ENCODE data around the gene NELFB. TPM values are rescaled to one million over a fixed set of nuclear protein-coding genes. Genes with fewer than 3 reads are reported as not detected.
A peak's percentile ranks its signal among the peaks of the same experiment; 100 is the strongest.
"Not testable (repeated sequence)": the region's sequence is repeated elsewhere in the genome, so short reads cannot be mapped to it uniquely, and the experiment has no call there.

The NELFB gene
- total RNA-seq, 1 experiment from 2014 or later, result 17.8 TPM

DNA sequence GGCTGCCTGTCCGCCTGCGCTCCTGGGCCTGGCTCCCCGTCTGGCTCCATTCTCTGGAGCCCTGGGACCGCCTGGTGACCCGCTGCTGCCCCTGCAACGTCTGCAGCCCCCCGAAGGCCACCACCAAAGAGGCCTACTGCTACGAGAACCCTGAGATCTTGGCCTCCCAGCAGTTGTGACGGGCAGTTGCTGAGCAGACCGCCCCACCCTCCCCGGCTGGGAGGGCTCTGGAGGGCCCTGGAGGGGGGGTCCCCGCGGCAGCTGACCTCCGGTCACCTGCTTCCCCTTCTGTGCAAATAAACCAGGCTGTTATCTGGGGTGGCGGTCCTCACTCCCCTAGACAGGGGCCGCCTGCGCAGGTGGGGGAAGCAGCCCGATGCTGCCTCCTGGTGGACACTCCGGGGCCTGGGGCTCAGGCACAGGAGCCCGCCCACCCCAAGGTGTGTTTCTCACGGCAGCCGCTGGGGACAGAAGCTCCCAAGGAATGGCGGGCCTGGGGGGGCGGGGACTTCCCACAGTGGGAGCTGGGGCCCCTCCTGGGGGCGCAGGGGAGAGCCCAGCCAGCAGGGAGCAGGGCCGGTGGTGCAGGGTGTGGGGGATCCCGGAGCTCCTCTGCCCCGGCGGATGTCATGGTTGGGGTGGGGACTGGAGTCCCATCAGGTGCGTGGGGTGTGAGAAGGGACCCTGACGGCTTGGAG is 18.7 kb upstream of the NELFB start:
- Histone ChIP-seq H3K27me3 (ENCODE audit: low read length) (no peaks in the 10 kb centered on the region), H2AFZ (ENCODE audit: low read length) (no peak overlapping the region), H3K4me1 (ENCODE audit: low read length) (peaks cover 54% of the 10 kb centered on the region), H4K20me1 (ENCODE audit: insufficient read depth, low read depth, low read length) (peaks cover 35% of the 10 kb centered on the region; the same call in 1 of the 2 replicates), H3K9me2 (replicated peaks; ENCODE audit: insufficient read depth, low read length) (no peaks in the 10 kb centered on the region), H3K79me2 (ENCODE audit: low read length) (no peaks in the 10 kb centered on the region), H3K4me3 (ENCODE audit: low read length) (peak overlapping the region; percentile 30; the same call in 1 of the 2 replicates), H3K9me3 (ENCODE audit: low read length) (no peaks in the 10 kb centered on the region), H3K27ac (ENCODE audit: low read length) (no peak overlapping the region), H3K36me3 (ENCODE audit: insufficient read depth, low read length) (no peaks in the 10 kb centered on the region), H3K9ac (ENCODE audit: low read length) (peak overlapping the region; percentile 36), H3K4me2 (ENCODE audit: low read depth, low read length, poor library complexity, severe bottlenecking) (peak overlapping the region; percentile 52)
- peak; percentile 95 for DNase-seq

DNA sequence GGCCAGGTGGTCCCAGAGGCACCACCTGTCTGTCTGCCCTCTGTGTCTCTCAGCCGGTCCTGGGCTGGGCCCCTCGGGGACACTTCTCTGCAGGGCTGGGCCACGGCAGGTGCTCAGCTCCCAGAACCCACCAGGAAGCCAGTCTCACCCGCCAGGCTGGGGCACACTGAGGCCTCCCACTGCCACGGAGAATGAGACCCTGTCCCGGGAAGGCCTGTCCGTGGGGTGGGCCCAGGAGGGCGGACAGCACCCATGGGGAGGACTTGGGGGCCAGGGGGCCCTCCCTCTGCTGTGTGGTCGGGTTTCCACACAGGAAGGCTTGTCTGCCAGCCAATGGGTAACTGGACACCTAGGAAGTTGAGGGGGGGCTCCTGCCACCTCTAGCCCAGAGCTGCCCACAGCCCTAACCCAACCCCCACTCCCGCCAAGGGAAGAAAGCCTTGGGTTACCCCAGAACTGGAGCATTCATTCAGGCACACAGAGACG is 18.1 kb upstream of the NELFB start:
- no peak for DNase-seq
- H3K4me2 ChIP-seq (ENCODE audit: low read depth, low read length, poor library complexity, severe bottlenecking), result peak overlapping the region; percentile 52
- no peaks in the 10 kb centered on the region for H3K9me2 ChIP-seq (replicated peaks; ENCODE audit: insufficient read depth, low read length)
- no peak overlapping the region for H3K27ac ChIP-seq (ENCODE audit: low read length)
- peak overlapping the region; percentile 36 for H3K9ac ChIP-seq (ENCODE audit: low read length)
- peaks cover 40% of the 10 kb centered on the region for H4K20me1 ChIP-seq (ENCODE audit: insufficient read depth, low read depth, low read length)
- H3K36me3 ChIP-seq (ENCODE audit: insufficient read depth, low read length), result peaks cover 4% of the 10 kb centered on the region
- H2AFZ ChIP-seq (ENCODE audit: low read length), result no peak overlapping the region
- no peaks in the 10 kb centered on the region for H3K27me3 ChIP-seq (ENCODE audit: low read length)
- H3K79me2 ChIP-seq (ENCODE audit: low read length), result 0 out of 2 replicates have a peak, but pooled peaks cover 4% of the 10 kb centered on the region
- no peaks in the 10 kb centered on the region for H3K9me3 ChIP-seq (ENCODE audit: low read length)
- peak overlapping the region; percentile 30; the same call in 1 of the 2 replicates for H3K4me3 ChIP-seq (ENCODE audit: low read length)
- peaks cover 55% of the 10 kb centered on the region for H3K4me1 ChIP-seq (ENCODE audit: low read length)

DNA sequence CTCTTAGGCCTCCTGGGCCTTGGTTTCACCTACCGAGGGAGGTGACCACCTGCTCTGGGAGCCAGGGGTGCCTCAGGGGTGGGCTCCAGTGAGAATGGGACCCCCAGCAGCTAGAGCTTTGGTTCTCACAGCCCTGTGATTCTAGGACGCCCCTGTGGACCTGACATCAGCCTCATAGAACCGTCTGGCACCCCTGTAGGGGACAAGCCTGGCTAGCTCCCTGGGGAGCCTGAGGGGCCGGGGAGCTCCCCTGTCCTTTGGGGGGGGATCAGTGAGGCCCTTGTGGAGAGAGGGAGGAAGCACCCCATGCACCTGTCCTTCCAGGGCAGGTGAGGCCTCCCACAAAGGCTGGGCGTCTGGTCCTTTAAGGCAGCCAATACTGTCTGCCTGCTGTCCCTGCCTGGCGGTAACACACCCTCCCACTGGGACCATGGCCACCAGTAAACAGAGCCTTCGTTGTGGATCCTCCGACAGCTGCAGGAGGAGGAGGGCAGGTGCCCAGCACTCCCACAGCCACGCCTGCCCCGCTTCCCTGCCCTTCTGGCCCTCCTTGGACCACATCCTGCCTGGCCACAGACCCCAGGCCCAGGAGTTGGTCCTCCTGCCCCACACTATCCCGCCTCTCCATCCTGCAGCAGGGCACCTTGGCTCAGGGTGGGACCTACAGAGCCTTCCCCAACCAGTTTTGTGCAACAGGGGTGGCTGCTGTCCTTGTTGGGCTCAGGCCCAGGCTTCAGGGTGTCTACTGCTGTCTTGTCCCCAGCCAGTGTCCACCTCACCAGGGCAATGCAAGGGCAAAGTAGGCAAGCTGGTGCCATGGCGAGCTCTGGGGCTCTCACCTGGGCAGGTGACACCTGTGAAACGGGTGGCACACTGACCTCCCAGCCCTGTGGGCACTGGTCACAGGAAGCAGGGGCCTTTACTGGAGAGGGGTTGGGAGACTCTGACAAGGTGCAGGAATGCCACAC is 17.1 kb upstream of the NELFB start:
- H3K27me3 ChIP-seq (ENCODE audit: low read length), result no peaks in the 10 kb centered on the region
- peak overlapping the region; percentile 25; the same call in 1 of the 2 replicates for H3K9ac ChIP-seq (ENCODE audit: low read length)
- peaks cover 65% of the 10 kb centered on the region for H3K4me1 ChIP-seq (ENCODE audit: low read length)
- H3K4me3 ChIP-seq (ENCODE audit: low read length), result no peak overlapping the region
- H4K20me1 ChIP-seq (ENCODE audit: insufficient read depth, low read depth, low read length), result peaks cover 51% of the 10 kb centered on the region
- peaks cover 15% of the 10 kb centered on the region for H3K36me3 ChIP-seq (ENCODE audit: insufficient read depth, low read length)
- peak overlapping the region; percentile 9 for H3K4me2 ChIP-seq (ENCODE audit: low read depth, low read length, poor library complexity, severe bottlenecking)
- no peaks in the 10 kb centered on the region for H3K9me3 ChIP-seq (ENCODE audit: low read length)
- H3K79me2 ChIP-seq (ENCODE audit: low read length), result 0 out of 2 replicates have a peak, but pooled peaks cover 5% of the 10 kb centered on the region
- no peak overlapping the region for H3K27ac ChIP-seq (ENCODE audit: low read length)
- H2AFZ ChIP-seq (ENCODE audit: low read length), result no peak overlapping the region
- DNase-seq, result no peak
- no peaks in the 10 kb centered on the region for H3K9me2 ChIP-seq (replicated peaks; ENCODE audit: insufficient read depth, low read length)

DNA sequence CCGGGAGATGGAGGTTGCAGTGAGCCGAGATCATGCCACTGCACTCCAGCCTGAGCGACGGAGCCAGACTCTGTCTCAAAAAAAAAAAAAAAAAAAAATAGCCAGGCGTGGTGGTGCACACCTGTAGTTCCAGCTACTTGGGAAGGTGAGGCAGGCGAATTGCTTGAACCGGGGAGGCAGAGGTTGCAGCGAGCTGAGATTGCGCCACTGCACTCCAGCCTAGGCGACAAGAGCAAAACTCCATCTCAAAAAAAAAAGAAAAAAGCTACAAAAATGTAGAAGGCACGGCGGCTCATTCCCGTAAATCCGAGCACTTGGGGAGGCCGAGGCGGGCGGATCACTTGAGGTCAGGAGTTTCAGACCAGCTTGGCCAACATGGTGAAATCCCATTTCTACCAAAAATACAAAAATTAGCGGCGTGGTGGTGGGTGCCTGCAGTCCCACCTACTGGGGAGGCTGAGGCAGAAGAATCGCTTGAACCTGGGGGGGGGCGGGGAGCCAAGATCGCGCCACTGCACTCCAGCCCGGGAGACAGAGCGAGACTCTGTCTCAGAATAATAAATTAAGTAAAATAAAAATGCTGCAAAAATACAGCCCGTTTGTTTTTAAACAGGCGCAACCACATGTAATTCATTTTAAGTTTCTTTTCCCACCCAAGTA is 15.5 kb upstream of the NELFB start:
- peaks cover 58% of the 10 kb centered on the region for H3K4me1 ChIP-seq (ENCODE audit: low read length)

DNA sequence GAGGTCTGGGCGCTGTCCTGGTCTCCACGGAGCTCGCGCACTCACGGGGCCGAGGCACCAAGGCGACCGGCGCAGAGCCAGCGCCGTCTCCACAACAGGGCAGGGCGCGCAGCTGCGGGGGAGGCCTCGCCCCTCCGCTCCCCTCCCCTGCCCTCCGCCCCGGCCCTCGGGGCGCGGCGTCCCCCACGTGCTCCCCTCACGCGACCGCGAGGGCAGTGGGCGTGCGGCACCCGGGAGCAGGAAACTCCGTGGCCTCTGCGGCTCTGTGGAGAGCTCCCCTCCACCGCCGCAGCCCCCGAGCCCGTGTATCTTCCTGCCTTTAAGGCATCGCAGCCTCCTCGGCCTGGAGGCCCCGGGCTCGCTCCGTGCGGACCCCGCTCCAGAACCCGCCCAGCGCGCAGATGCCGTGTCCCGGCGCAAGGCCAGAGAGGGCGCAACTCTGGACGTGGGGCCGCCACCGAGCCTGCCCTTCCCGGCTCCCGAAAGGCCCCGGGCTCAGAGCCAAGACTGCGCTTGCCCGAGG is 14.7 kb upstream of the NELFB start:
- Histone ChIP-seq H3K9ac (ENCODE audit: low read length) (peak overlapping the region; percentile 97), H3K36me3 (ENCODE audit: insufficient read depth, low read length) (peaks cover 17% of the 10 kb centered on the region), H3K27me3 (ENCODE audit: low read length) (no peaks in the 10 kb centered on the region), H3K4me3 (ENCODE audit: low read length) (peak overlapping the region; percentile 85), H3K9me3 (ENCODE audit: low read length) (no peaks in the 10 kb centered on the region), H3K4me2 (ENCODE audit: low read depth, low read length, poor library complexity, severe bottlenecking) (peak overlapping the region; percentile 98), H3K27ac (ENCODE audit: low read length) (peak overlapping the region; percentile 88), H4K20me1 (ENCODE audit: insufficient read depth, low read depth, low read length) (peaks cover 46% of the 10 kb centered on the region), H3K4me1 (ENCODE audit: low read length) (peaks cover 51% of the 10 kb centered on the region), H3K79me2 (ENCODE audit: low read length) (0 out of 2 replicates have a peak, but pooled peaks cover 5% of the 10 kb centered on the region), H3K9me2 (replicated peaks; ENCODE audit: insufficient read depth, low read length) (no peaks in the 10 kb centered on the region), H2AFZ (ENCODE audit: low read length) (peak overlapping the region; percentile 77)
- DNase-seq, result peak; percentile 88

More for the DNA sequence above, 15.5 kb upstream of the NELFB start:
- DNase-seq; H3K9me2 ChIP-seq (replicated peaks; ENCODE audit: insufficient read depth, low read length); H3K79me2 ChIP-seq (ENCODE audit: low read length); H3K27me3 ChIP-seq (ENCODE audit: low read length); H3K9me3 ChIP-seq (ENCODE audit: low read length): not testable (repeated sequence)
- Histone ChIP-seq H3K36me3 (ENCODE audit: insufficient read depth, low read length) (peaks cover 17% of the 10 kb centered on the region), H3K9ac (ENCODE audit: low read length) (peak overlapping the region; percentile 97), H3K4me2 (ENCODE audit: low read depth, low read length, poor library complexity, severe bottlenecking) (peak overlapping the region; percentile 98), H3K27ac (ENCODE audit: low read length) (peak overlapping the region; percentile 88), H4K20me1 (ENCODE audit: insufficient read depth, low read depth, low read length) (peaks cover 53% of the 10 kb centered on the region), H2AFZ (ENCODE audit: low read length) (peak overlapping the region; percentile 77), H3K4me3 (ENCODE audit: low read length) (peak overlapping the region; percentile 85)

DNA sequence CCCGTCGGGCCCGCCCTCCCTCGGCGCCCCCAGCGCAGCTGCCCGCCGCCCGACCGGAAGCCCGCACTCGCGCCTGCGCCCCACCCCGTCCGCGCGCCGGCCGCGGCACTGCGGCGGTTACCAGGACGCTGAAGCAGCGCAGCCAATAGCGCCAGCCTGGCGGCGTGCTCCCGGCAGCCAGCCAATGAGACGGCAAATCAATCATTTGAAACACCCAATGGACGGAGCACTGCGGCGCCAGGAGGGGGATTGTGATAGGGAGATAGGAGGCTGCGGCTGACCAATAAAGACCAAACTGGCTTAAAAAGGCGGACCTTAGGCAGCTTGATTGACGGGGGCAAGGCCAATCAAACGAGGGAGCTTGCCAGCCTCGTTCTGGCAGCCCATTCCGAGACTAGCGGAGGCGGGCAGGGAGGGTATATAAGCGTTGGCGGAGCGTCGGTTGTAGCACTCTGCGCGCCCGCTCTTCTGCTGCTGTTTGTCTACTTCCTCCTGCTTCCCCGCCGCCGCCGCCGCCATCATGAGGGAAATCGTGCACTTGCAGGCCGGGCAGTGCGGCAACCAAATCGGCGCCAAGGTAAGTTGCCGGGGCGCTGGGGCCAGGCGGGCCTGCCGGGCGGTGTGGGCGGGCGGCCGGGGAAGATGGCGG is 14.2 kb upstream of the NELFB start, which contains the start of gene TUBB4B:
TSS of gene TUBB4B (plus strand) at position 447 of the 649 bp plus-strand sequence. CDS start at position 521, 74 bp downstream.
- peak within 1 kb of the TSS; percentile 77 for H2AFZ ChIP-seq (ENCODE audit: low read length)
- peaks cover 45% of the 10 kb centered on the region for H3K4me1 ChIP-seq (ENCODE audit: low read length)
- peaks cover 40% of the 10 kb centered on the region for H4K20me1 ChIP-seq (ENCODE audit: insufficient read depth, low read depth, low read length)

More for the DNA sequence above, 14.2 kb upstream of the NELFB start, which contains the start of gene TUBB4B:
- Histone ChIP-seq H3K9me3 (ENCODE audit: low read length) (no peaks in the 10 kb centered on the region), H3K4me2 (ENCODE audit: low read depth, low read length, poor library complexity, severe bottlenecking) (peak within 1 kb of the TSS; percentile 98), H3K79me2 (ENCODE audit: low read length) (0 out of 2 replicates have a peak, but pooled peaks cover 5% of the 10 kb centered on the region), H3K27me3 (ENCODE audit: low read length) (no peaks in the 10 kb centered on the region), H3K9ac (ENCODE audit: low read length) (peak within 1 kb of the TSS; percentile 97), H3K9me2 (replicated peaks; ENCODE audit: insufficient read depth, low read length) (no peaks in the 10 kb centered on the region), H3K27ac (ENCODE audit: low read length) (peak within 1 kb of the TSS; percentile 88), H3K36me3 (ENCODE audit: insufficient read depth, low read length) (peaks cover 17% of the 10 kb centered on the region), H3K4me3 (ENCODE audit: low read length) (peak within 1 kb of the TSS; percentile 98)
- DNase-seq, result peak; percentile 100

Measured in Karpas-422 (cell line).